ENCODE measurements around the gene PHF21A. TPM values are rescaled to one million over a fixed set of nuclear protein-coding genes. Genes with fewer than 3 reads are reported as not detected.

The PHF21A gene
- total and polyA plus RNA-seq, 2 of the 13 experiments (the other 11 are each of a cell fraction or from before 2014, with no cell fraction given), result 4.1 to 34.6 TPM

- TF ChIP-seq E2F1 (CRISPR knock-in tag; IDR thresholded peaks at IDR 0.05), result no peak; the same call in 1 of the 2 replicates
- no peak for TF ChIP-seq ZNF652 (CRISPR knock-in tag; IDR thresholded peaks at IDR 0.05; ENCODE audit: borderline replicate concordance, low read depth)
- TF ChIP-seq MTF2 (CRISPR knock-in tag; IDR thresholded peaks at IDR 0.05; ENCODE audit: borderline replicate concordance), result no peak
- TF ChIP-seq RBM39 (IDR thresholded peaks at IDR 0.05; ENCODE audit: low read depth, low read length, poor library complexity, severe bottlenecking), result no peak
- no peak for TF ChIP-seq ATF4 (CRISPR knock-in tag; IDR thresholded peaks at IDR 0.05)
- TF ChIP-seq, protein P1, sequence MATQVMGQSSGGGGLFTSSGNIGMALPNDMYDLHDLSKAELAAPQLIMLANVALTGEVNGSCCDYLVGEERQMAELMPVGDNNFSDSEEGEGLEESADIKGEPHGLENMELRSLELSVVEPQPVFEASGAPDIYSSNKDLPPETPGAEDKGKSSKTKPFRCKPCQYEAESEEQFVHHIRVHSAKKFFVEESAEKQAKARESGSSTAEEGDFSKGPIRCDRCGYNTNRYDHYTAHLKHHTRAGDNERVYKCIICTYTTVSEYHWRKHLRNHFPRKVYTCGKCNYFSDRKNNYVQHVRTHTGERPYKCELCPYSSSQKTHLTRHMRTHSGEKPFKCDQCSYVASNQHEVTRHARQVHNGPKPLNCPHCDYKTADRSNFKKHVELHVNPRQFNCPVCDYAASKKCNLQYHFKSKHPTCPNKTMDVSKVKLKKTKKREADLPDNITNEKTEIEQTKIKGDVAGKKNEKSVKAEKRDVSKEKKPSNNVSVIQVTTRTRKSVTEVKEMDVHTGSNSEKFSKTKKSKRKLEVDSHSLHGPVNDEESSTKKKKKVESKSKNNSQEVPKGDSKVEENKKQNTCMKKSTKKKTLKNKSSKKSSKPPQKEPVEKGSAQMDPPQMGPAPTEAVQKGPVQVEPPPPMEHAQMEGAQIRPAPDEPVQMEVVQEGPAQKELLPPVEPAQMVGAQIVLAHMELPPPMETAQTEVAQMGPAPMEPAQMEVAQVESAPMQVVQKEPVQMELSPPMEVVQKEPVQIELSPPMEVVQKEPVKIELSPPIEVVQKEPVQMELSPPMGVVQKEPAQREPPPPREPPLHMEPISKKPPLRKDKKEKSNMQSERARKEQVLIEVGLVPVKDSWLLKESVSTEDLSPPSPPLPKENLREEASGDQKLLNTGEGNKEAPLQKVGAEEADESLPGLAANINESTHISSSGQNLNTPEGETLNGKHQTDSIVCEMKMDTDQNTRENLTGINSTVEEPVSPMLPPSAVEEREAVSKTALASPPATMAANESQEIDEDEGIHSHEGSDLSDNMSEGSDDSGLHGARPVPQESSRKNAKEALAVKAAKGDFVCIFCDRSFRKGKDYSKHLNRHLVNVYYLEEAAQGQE (IDR thresholded peaks at IDR 0.05; ENCODE audit: borderline replicate concordance in 1 of 2, low read depth in 1 of 2, low read length in 2 of 2), result peak; percentile 83 to 96
- TF ChIP-seq ZNF460 (CRISPR knock-in tag; IDR thresholded peaks at IDR 0.05; ENCODE audit: borderline replicate concordance), result no peak
- no peak for TF ChIP-seq CREB1 (IDR thresholded peaks at IDR 0.05)
- TF ChIP-seq CREB1 (CRISPR knock-in tag; IDR thresholded peaks at IDR 0.05), result no peak
- TF ChIP-seq MATR3 (CRISPR knock-in tag; IDR thresholded peaks at IDR 0.05), result no peak
- no peak for TF ChIP-seq ATM (IDR thresholded peaks at IDR 0.05; ENCODE audit: borderline replicate concordance)
- no peak for TF ChIP-seq ZNF589 (CRISPR knock-in tag; conservative IDR thresholded peaks at IDR 0.05)
- TF ChIP-seq FOXK2 (IDR thresholded peaks at IDR 0.05), result peak; percentile 84
- no peak for TF ChIP-seq AHR (CRISPR knock-in tag; IDR thresholded peaks at IDR 0.05)
- TF ChIP-seq ZNF790 (CRISPR knock-in tag; IDR thresholded peaks at IDR 0.05; ENCODE audit: borderline replicate concordance), result no peak
- no peak for TF ChIP-seq TOPORS (CRISPR knock-in tag; IDR thresholded peaks at IDR 0.05)
- 0 out of 2 replicates have a peak, but pooled peaks have one; percentile 0 for TF ChIP-seq CTCF (CRISPR knock-in tag; IDR thresholded peaks at IDR 0.05)
- peak; percentile 94 for TF ChIP-seq MIER2 (CRISPR knock-in tag; IDR thresholded peaks at IDR 0.05)
- TF ChIP-seq, protein P2, sequence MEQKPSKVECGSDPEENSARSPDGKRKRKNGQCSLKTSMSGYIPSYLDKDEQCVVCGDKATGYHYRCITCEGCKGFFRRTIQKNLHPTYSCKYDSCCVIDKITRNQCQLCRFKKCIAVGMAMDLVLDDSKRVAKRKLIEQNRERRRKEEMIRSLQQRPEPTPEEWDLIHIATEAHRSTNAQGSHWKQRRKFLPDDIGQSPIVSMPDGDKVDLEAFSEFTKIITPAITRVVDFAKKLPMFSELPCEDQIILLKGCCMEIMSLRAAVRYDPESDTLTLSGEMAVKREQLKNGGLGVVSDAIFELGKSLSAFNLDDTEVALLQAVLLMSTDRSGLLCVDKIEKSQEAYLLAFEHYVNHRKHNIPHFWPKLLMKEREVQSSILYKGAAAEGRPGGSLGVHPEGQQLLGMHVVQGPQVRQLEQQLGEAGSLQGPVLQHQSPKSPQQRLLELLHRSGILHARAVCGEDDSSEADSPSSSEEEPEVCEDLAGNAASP (CRISPR knock-in tag; IDR thresholded peaks at IDR 0.05; ENCODE audit: borderline replicate concordance), result no peak
- TF ChIP-seq WIZ (CRISPR knock-in tag; IDR thresholded peaks at IDR 0.05), result peak; percentile 56; the same call in 1 of the 2 replicates
- no peak for TF ChIP-seq ZFP1 (CRISPR knock-in tag; IDR thresholded peaks at IDR 0.05)
- TF ChIP-seq CCAR2 (optimal IDR thresholded peaks at IDR 0.05; ENCODE audit: low read depth, low read length), result no peak
Observed at GRCh38 chr11:45899448-45900174, 221.6 kb downstream of the PHF21A start (continued).
